RWPE1 (cell line): ENCODE measurements around the gene TRIM23.
"Not testable (repeated sequence)": the region's sequence is repeated elsewhere in the genome, so short reads cannot be mapped to it uniquely, and the experiment has no call there.

Experiments used
- CTCF ChIA-PET: fragments of 350-600 bp; sonication (Branson Sonifier 250); formaldehyde crosslinking; extraction: SDS; loops from one replicate; lab custom pipeline; 2021; lab: Yijun Ruan, JAX
- POLR2A ChIA-PET: fragments of 400-600 bp; formaldehyde crosslinking; extraction: SDS; loops from one replicate; lab custom pipeline; 2020; ENCODE audit warnings: antibody characterized with exemption; ENCODE audit not compliant: low non-redundant PET; lab: Yijun Ruan, JAX
- DNase-seq: peaks from one replicate; pipeline ENCODE4 v3.0.0; 2012; ENCODE audit warnings: low spot score
- H3K27ac ChIP-seq: fragments of 450-650 bp; 2 replicates; pipeline ENCODE4 v1.5.1; 2017
- CTCF ChIP-seq: fragments of 450-650 bp; conservative IDR thresholded peaks from 2 replicates; pipeline ENCODE4 v1.5.1; 2017; ENCODE audit warnings: low read depth, mild to moderate bottlenecking

TRIM23 gene

GRCh38 chr5:65623482-65623881, 651 bp downstream of the TRIM23 start:
- peak overlapping the region; percentile 84 for H3K27ac ChIP-seq

GRCh38 chr5:65621961-65622360, 2.2 kb downstream of the TRIM23 start:
- POLR2A ChIA-PET, H3K27ac ChIP-seq, DNase-seq: not testable (repeated sequence)
- CTCF ChIA-PET, result interaction anchor here (0.5 kb wide), 1 partner anchor 52 kb away, joined by 4 read pairs; no protein-coding TSS in a partner anchor

More at GRCh38 chr5:65623482-65623881, 651 bp downstream of the TRIM23 start:
- POLR2A ChIA-PET, result no interaction called here
- DNase-seq, result no peak
- CTCF ChIA-PET, result interaction anchor here (0.6 to 0.9 kb wide), 2 partner anchors 42 to 528 kb away, joined by 3 to 5 read pairs; no protein-coding TSS in a partner anchor
- TF ChIP-seq CTCF, result no peak

- POLR2A ChIA-PET, result no interaction called here
- TF ChIP-seq CTCF, result no peak
- no peak overlapping the region for H3K27ac ChIP-seq
- CTCF ChIA-PET, result no interaction called here
- DNase-seq, result peak; percentile 18
Measured at GRCh38 chr5:65620021-65620420, 4.1 kb downstream of the TRIM23 start.

- no peak for TF ChIP-seq CTCF
- CTCF ChIA-PET, result no interaction called here
- H3K27ac ChIP-seq, result no peak overlapping the region
- POLR2A ChIA-PET, result no interaction called here
- DNase-seq, result no peak
Measured at GRCh38 chr5:65612298-65612907, 11.7 kb downstream of the TRIM23 start.

- peak; percentile 23 for DNase-seq
- ChIA-PET POLR2A (no interaction called here), CTCF (no interaction called here)
- no peak for TF ChIP-seq CTCF
- no peak overlapping the region for H3K27ac ChIP-seq
Measured at GRCh38 chr5:65611524-65611923, 12.6 kb downstream of the TRIM23 start.

- DNase-seq, CTCF ChIA-PET, POLR2A ChIA-PET, H3K27ac ChIP-seq: not testable (repeated sequence)
Measured at GRCh38 chr5:65601761-65602160, 22.4 kb downstream of the TRIM23 start.

GRCh38 chr5:65588694-65589093, 35.4 kb downstream of the TRIM23 start:
- ChIA-PET CTCF (no interaction called here), POLR2A (no interaction called here)
- H3K27ac ChIP-seq, result no peak overlapping the region
- 0 out of 2 replicates have a peak, but pooled peaks have one; percentile 19 for TF ChIP-seq CTCF
- no peak for DNase-seq
